Stimulated activated CD4-positive, alpha-beta T cell treated with anti-CD3 and anti-CD28 coated beads, Interleukin-1b, Interleukin-23, amount 100 ng/mL, for 1 hour (primary cell): ENCODE measurements around the gene PPM1F.

Experiments
- DNase-seq, 2 donors: peaks; one replicate each; pipeline ENCODE4 v3.0.0-alpha.2; 2020; ENCODE audit warnings: low read depth in 2 of 2

PPM1F gene

GRCh38 chr22:21952586-21953571 lies at the start of gene PPM1F:
TSS of gene PPM1F (minus strand) at chr22:21952848. CDS start at chr22:21946048, 6,800 bp downstream.
- peak; percentile 84 to 91 for DNase-seq

- no peak for DNase-seq
Observed at GRCh38 chr22:22001664-22002525, 49.2 kb upstream of the PPM1F start.

- DNase-seq: no peak
Observed at GRCh38 chr22:21998595-21999247, 46.1 kb upstream of the PPM1F start.

- DNase-seq: no peak
Observed at GRCh38 chr22:21996175-21996720, 43.6 kb upstream of the PPM1F start.

- no peak for DNase-seq
Observed at GRCh38 chr22:21995660-21996059, 43.0 kb upstream of the PPM1F start.

- DNase-seq: no peak
Observed at GRCh38 chr22:21994881-21995444, 42.3 kb upstream of the PPM1F start.

- DNase-seq: no peak
Observed at GRCh38 chr22:21992593-21993237, 40.1 kb upstream of the PPM1F start.

GRCh38 chr22:21991774-21992173 lies 39.1 kb upstream of the PPM1F start:
- no peak for DNase-seq

GRCh38 chr22:21991304-21991596 lies 38.6 kb upstream of the PPM1F start:
- no peak for DNase-seq

GRCh38 chr22:21990445-21991303 lies 38.0 kb upstream of the PPM1F start:
- DNase-seq: no peak

- no peak for DNase-seq
Observed at GRCh38 chr22:21989049-21989448, 36.4 kb upstream of the PPM1F start.

- no peak for DNase-seq
Observed at GRCh38 chr22:21985214-21985613, 32.6 kb upstream of the PPM1F start.

- no peak for DNase-seq
Observed at GRCh38 chr22:21984793-21985192, 32.1 kb upstream of the PPM1F start.

GRCh38 chr22:21982338-21982965 lies 29.8 kb upstream of the PPM1F start, which contains the start of gene TOP3B:
TSS of gene TOP3B (minus strand) at chr22:21982787. CDS start at chr22:21975709, 7,078 bp downstream.
- peak; percentile 43 to 76 for DNase-seq

- no peak for DNase-seq
Observed at GRCh38 chr22:21981874-21982273, 29.2 kb upstream of the PPM1F start.

GRCh38 chr22:21980547-21980946 lies 27.9 kb upstream of the PPM1F start:
- no peak for DNase-seq

GRCh38 chr22:21978564-21979386 lies 26.1 kb upstream of the PPM1F start:
- DNase-seq: no peak

GRCh38 chr22:21977814-21978213 lies 25.2 kb upstream of the PPM1F start:
- no peak for DNase-seq
